ENCODE data around the gene PXN.

DNA sequence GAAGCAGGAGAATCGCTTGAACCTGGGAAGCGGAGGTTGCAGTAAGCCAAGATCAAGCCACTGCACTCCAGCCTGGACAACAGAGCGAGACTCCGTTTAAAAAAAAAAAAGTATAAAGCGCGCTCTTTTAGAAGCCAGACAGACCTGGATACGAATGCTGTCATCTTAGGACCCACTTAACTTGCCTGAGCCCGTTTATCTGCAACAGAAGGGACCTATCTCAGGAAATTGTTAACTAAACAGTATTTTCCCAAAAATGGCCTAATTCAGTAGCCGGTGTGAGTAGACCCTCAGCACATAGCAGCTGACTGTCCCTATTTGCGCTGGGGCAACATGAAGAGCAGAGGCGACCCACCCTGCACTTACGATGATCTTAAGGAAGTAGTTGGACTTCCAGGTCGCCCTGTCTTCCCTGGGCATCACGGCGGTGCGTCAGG is 65.1 kb downstream of the PXN start:
- TF ChIP-seq EZH2phosphoT487 (IDR thresholded peaks at IDR 0.05; ENCODE audit: insufficient read depth, low read depth), result no peak
- TF ChIP-seq EZH2 (IDR thresholded peaks at IDR 0.05; ENCODE audit: insufficient read depth, poor library complexity, severe bottlenecking), result no peak

All from GM23248 (cell line).